Measurements from ENCODE around the gene PSAPL1.

GRCh38 chr4:7389101-7389701 lies 45.5 kb downstream of the PSAPL1 start:
- no peak for TF ChIP-seq GATA2 (IDR thresholded peaks at IDR 0.05; ENCODE audit: low read depth, low read length)
- TF ChIP-seq GATA3 (IDR thresholded peaks at IDR 0.05; ENCODE audit: low read depth, low read length): no peak
